ENCODE data around the gene HNRNPD. TPM values are rescaled to one million over a fixed set of nuclear protein-coding genes. Genes with fewer than 3 reads are reported as not detected.
"Not testable (repeated sequence)": the region's sequence is repeated elsewhere in the genome, so short reads cannot be mapped to it uniquely, and the experiment has no call there.

HNRNPD gene
- total RNA-seq, 1 experiment from 2014 or later: 32.4 TPM

DNA sequence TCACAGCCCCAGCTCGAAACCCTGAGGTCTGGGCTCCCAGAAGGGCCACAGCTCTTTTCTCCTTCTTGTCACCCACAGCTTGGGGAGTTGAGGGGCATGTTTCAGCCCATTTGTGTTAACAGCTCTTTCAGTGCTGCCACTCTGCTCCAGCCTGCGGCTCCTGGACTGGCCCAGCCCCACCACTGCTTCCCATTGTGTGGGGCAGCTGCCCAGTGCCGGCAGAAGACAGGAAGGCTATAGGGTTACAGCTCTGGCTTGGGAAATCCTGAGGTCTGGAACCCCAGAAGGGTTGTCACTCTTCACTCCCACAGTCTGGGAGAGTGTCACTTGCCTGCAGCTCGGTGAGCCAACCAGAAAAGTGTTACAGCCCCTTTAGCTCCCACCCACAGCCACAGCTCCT is 7.0 kb upstream of the HNRNPD start:
- in situ Hi-C loops (cut with HindIII; ENCODE audit: low pct_unique_long_range_greater_than_20kb, low sequenced_read_pairs): no loop called here
- DNase-seq (ENCODE audit: low read depth, low spot score): no peak

- DNase-seq (ENCODE audit: low read depth, low spot score): peak; percentile 76
- in situ Hi-C loops (cut with HindIII; ENCODE audit: low pct_unique_long_range_greater_than_20kb, low sequenced_read_pairs): no loop called here
Observed at GRCh38 chr4:82380344-82380743, 6.6 kb upstream of the HNRNPD start.

- DNase-seq (ENCODE audit: low read depth, low spot score): no peak
- in situ Hi-C loops (cut with HindIII; ENCODE audit: low pct_unique_long_range_greater_than_20kb, low sequenced_read_pairs): no loop called here
Observed at GRCh38 chr4:82376109-82376508, 2.3 kb upstream of the HNRNPD start.

GRCh38 chr4:82373486-82373815 is 340 bp downstream of the HNRNPD start:
- in situ Hi-C loops (cut with HindIII; ENCODE audit: low pct_unique_long_range_greater_than_20kb, low sequenced_read_pairs): no loop called here
- DNase-seq (ENCODE audit: low read depth, low spot score): no peak

GRCh38 chr4:82372517-82373485 is 990 bp downstream of the HNRNPD start:
- DNase-seq (ENCODE audit: low read depth, low spot score): peak; percentile 78
- in situ Hi-C loops (cut with HindIII; ENCODE audit: low pct_unique_long_range_greater_than_20kb, low sequenced_read_pairs): no loop called here

- in situ Hi-C loops (cut with HindIII; ENCODE audit: low pct_unique_long_range_greater_than_20kb, low sequenced_read_pairs): no loop called here
- DNase-seq (ENCODE audit: low read depth, low spot score): no peak
Observed at GRCh38 chr4:82371497-82371896, 2.3 kb downstream of the HNRNPD start.

- DNase-seq (ENCODE audit: low read depth, low spot score): no peak
- in situ Hi-C loops (cut with HindIII; ENCODE audit: low pct_unique_long_range_greater_than_20kb, low sequenced_read_pairs): no loop called here
Observed at GRCh38 chr4:82367438-82368097, 6.2 kb downstream of the HNRNPD start.

DNA sequence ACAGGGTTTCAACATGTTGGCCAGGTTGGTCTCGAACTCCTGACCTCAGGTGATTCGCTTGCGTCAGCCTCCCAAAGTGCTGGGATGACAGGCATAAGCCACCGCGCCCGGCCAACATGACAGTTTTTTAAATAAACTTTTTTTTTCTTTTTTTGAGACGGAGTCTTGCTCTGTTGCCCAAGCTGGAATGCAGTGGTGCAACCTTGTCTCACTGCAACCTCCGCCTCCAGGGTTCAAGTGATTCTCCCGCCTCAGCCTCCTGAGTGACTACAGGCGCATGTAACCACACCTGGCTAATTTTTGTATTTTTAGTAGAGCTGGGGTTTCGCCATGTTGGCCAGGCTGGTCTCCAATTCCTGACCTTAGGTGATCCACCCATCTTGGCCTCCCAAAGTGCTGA is 7.4 kb downstream of the HNRNPD start:
- DNase-seq (ENCODE audit: low read depth, low spot score); in situ Hi-C loops (cut with HindIII; ENCODE audit: low pct_unique_long_range_greater_than_20kb, low sequenced_read_pairs): not testable (repeated sequence)

GRCh38 chr4:82363896-82364487 is 9.8 kb downstream of the HNRNPD start:
- in situ Hi-C loops (cut with HindIII; ENCODE audit: low pct_unique_long_range_greater_than_20kb, low sequenced_read_pairs): no loop called here
- no peak for DNase-seq (ENCODE audit: low read depth, low spot score)

DNA sequence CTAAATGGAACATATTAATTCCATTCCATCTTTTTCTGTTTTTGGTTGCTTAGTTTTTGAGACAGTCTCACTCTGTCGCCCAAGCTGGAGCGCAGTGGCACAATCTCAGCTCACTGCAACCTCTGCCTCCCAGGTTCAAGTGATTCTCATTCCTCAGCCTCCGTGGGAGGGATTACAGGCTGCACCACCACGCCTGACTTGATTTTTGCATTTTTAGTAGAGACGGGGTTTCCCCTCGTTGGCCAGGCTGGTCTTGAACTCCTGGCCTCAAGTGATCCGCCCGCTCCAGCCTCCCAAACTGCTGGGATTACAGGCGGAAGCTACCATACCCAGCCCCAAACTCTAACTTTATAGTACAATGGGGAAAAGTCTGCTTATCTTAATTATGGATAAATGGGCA is 11.2 kb downstream of the HNRNPD start:
- no peak for DNase-seq (ENCODE audit: low read depth, low spot score)
- in situ Hi-C loops (cut with HindIII; ENCODE audit: low pct_unique_long_range_greater_than_20kb, low sequenced_read_pairs): no loop called here

- peak; percentile 57 for DNase-seq (ENCODE audit: low read depth, low spot score)
- in situ Hi-C loops (cut with HindIII; ENCODE audit: low pct_unique_long_range_greater_than_20kb, low sequenced_read_pairs): no loop called here
Observed at GRCh38 chr4:82360298-82361177, 13.3 kb downstream of the HNRNPD start.

- DNase-seq (ENCODE audit: low read depth, low spot score): no peak
- in situ Hi-C loops (cut with HindIII; ENCODE audit: low pct_unique_long_range_greater_than_20kb, low sequenced_read_pairs): no loop called here
Observed at GRCh38 chr4:82358847-82359246, 14.9 kb downstream of the HNRNPD start.

DNA sequence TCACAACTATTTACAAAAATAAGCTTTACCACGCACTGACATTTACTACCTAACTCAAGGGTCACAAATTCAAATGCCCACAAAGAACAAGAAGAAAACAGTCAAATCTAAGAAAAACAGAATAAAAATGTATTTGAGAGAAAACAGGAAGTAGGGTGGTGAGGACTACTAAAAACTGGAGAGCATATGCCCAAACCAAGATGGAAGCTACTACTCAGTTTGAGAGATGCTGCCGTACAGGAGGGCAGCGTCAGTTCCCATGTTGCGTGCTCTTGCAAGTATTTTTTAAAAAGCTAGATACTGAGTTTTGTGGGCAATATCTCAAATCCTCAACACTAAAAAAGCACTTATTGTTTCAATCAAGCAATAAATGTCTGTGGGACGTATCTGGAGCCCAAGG is 16.2 kb downstream of the HNRNPD start:
- in situ Hi-C loops (cut with HindIII; ENCODE audit: low pct_unique_long_range_greater_than_20kb, low sequenced_read_pairs): no loop called here
- DNase-seq (ENCODE audit: low read depth, low spot score): no peak

DNA sequence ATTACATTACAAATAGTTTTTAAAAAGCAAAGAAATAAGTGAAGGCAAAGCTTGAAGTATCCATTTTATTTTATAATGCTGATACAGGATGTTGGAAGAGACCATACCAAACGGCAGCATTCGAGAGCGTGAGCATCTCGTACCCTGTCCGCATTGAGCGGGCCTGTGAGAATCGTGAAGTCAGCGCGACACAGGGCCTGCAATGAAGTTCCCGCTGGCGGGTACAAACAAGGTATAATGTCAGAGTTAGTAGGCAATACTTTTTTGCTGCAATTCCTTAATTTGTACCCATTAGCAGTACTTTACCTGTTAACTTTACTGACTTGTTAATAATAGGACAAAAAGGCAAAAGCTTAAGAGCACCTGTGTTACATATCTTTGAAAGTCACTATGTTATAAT is 19.0 kb downstream of the HNRNPD start:
- in situ Hi-C loops (cut with HindIII; ENCODE audit: low pct_unique_long_range_greater_than_20kb, low sequenced_read_pairs): no loop called here
- DNase-seq (ENCODE audit: low read depth, low spot score): no peak

GRCh38 chr4:82352825-82353366 is 20.9 kb downstream of the HNRNPD start:
- in situ Hi-C loops (cut with HindIII; ENCODE audit: low pct_unique_long_range_greater_than_20kb, low sequenced_read_pairs): no loop called here
- no peak for DNase-seq (ENCODE audit: low read depth, low spot score)

GRCh38 chr4:82352118-82352824 is 21.5 kb downstream of the HNRNPD start:
- DNase-seq (ENCODE audit: low read depth, low spot score): no peak
- in situ Hi-C loops (cut with HindIII; ENCODE audit: low pct_unique_long_range_greater_than_20kb, low sequenced_read_pairs): no loop called here

DNA sequence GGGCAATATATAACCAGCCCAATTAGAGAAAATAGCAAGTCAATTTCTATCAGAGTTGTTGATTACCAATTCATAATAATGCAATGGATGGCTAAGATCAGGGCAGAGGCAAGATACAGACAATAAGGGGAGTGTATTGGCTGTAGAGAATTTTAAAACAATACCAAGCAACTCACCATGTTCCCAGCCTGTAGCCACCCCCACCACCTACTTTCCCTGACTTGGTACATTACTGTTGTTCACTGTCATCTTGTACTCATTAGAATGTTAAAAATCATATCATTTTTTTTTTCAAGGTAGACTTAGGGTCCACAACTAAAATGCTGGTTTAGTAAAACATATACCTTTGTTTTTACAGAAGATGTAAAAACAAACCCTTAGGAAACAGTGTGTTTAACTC is 27.7 kb downstream of the HNRNPD start:
- no peak for DNase-seq (ENCODE audit: low read depth, low spot score)
- in situ Hi-C loops (cut with HindIII; ENCODE audit: low pct_unique_long_range_greater_than_20kb, low sequenced_read_pairs): no loop called here

Data from SK-MEL-5 (cell line).